OCI-LY1 (cell line): ENCODE results near the gene OLFML3.

Experiments
- H2AFZ ChIP-seq: fragments of 200-600 bp; sonication (generic), shearing (Covaris generic); 2 replicates; pipeline ENCODE4 v1.6.0; 2014; ENCODE audit warnings: antibody characterized with exemption, mild to moderate bottlenecking, low read length
- H3F3A ChIP-seq: fragments of 200-600 bp; sonication (generic), shearing (Covaris generic); 2 replicates; pipeline ENCODE4 v1.6.0; 2014; ENCODE audit warnings: mild to moderate bottlenecking, antibody characterized with exemption, low read length, moderate library complexity; ENCODE audit not compliant: insufficient read depth
- H3K27ac ChIP-seq: fragments of 200-600 bp; sonication (generic); 2 replicates; pipeline ENCODE4 v1.5.1; 2014; ENCODE audit warnings: low read length, mixed run types, mild to moderate bottlenecking, low read depth; ENCODE audit not compliant: poor library complexity, severe bottlenecking
- H3K27me3 ChIP-seq: fragments of 200-600 bp; sonication (generic); 2 replicates; pipeline ENCODE4 v1.6.0; 2014; ENCODE audit warnings: antibody characterized with exemption, mild to moderate bottlenecking, low read length, moderate library complexity; ENCODE audit not compliant: insufficient read depth
- H3K36me3 ChIP-seq: fragments of 200-600 bp; sonication (generic); 2 replicates; pipeline ENCODE4 v1.6.1; 2014; ENCODE audit warnings: mild to moderate bottlenecking, antibody characterized with exemption, low read length, moderate library complexity, mixed read lengths; ENCODE audit not compliant: insufficient read depth
- H3K4me1 ChIP-seq: fragments of 200-600 bp; sonication (generic); 2 replicates; pipeline ENCODE4 v1.5.1; 2014; ENCODE audit warnings: mild to moderate bottlenecking, low read length, moderate library complexity; ENCODE audit not compliant: insufficient read depth, severe bottlenecking
- H3K4me2 ChIP-seq: fragments of 200-600 bp; sonication (generic), shearing (Covaris generic); 2 replicates; pipeline ENCODE4 v1.6.1; 2014; ENCODE audit warnings: low read length
- H3K4me3 ChIP-seq: fragments of 200-600 bp; sonication (generic); 2 replicates; pipeline ENCODE4 v1.5.1; 2014; ENCODE audit warnings: low read length, low read depth, mild to moderate bottlenecking, mixed read lengths; ENCODE audit not compliant: poor library complexity, severe bottlenecking
- H3K79me2 ChIP-seq: fragments of 200-600 bp; shearing (Covaris generic); 2 replicates; pipeline ENCODE4 v1.6.1; 2016; ENCODE audit warnings: mixed run types, low read length, mixed read lengths; ENCODE audit not compliant: insufficient read depth
- H3K9ac ChIP-seq: fragments of 200-600 bp; sonication (generic), shearing (Covaris generic); 2 replicates; pipeline ENCODE4 v1.6.1; 2014; ENCODE audit warnings: mild to moderate bottlenecking, low read length, mixed read lengths
- H3K9me2 ChIP-seq: fragments of 200-600 bp; sonication (generic), shearing (Covaris generic); 2 replicates; pipeline ENCODE4 v1.6.1; 2014; ENCODE audit warnings: low read depth, mild to moderate bottlenecking, low read length, mixed read lengths
- H3K9me3 ChIP-seq: fragments of 200-600 bp; shearing (Covaris generic); 2 replicates; pipeline ENCODE4 v1.6.1; 2014; ENCODE audit warnings: low read length, mixed read lengths
- H4K20me1 ChIP-seq: fragments of 200-600 bp; sonication (generic), shearing (Covaris generic); 2 replicates; pipeline ENCODE4 v1.6.0; 2016; ENCODE audit warnings: mild to moderate bottlenecking, low read length; ENCODE audit not compliant: insufficient read depth
- CTCF ChIP-seq: fragments of 200-600 bp; sonication (generic), shearing (Covaris generic); IDR thresholded peaks from 2 replicates; pipeline ENCODE4 v1.5.1; 2017; ENCODE audit warnings: mild to moderate bottlenecking, antibody characterized with exemption, low read length, moderate library complexity, mixed read lengths
- EZH2 ChIP-seq: fragments of 200-600 bp; sonication (generic), shearing (Covaris generic); IDR thresholded peaks from 2 replicates; pipeline ENCODE4 v1.8.0; 2017; ENCODE audit warnings: borderline replicate concordance, mixed run types, mild to moderate bottlenecking, antibody characterized with exemption, low read length, moderate library complexity, mixed read lengths

OLFML3 gene

DNA sequence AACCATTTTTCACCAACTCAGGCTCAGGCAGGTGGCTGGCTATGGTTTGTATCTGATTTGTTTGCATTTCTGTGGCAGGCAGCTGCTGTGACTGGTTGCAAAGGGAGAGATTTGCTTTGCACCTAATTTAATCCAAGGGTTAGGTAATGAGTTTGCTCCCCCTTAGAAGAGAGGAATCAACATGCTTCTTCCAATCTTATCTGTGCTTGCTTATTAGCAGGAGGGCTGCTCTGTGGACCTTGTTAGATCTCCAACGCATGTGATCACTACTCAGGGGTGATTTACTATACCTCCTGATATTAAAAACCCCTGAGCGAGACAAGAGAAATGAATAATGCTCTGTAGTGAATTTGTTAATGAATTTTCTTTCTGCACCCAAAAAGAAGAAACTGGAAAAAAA lies 20.5 kb downstream of the OLFML3 start:
- H3K4me1 ChIP-seq, result no peaks in the 10 kb centered on the region
- H3K36me3 ChIP-seq, result no peaks in the 10 kb centered on the region
- H3K4me3 ChIP-seq, result no peak overlapping the region
- H3F3A ChIP-seq, result no peaks in the 10 kb centered on the region
- TF ChIP-seq EZH2 (no peak), CTCF (no peak)
- no peaks in the 10 kb centered on the region for H3K9me2 ChIP-seq
- no peak overlapping the region for H2AFZ ChIP-seq
- no peaks in the 10 kb centered on the region for H4K20me1 ChIP-seq
- H3K9ac ChIP-seq, result no peak overlapping the region
- no peaks in the 10 kb centered on the region for H3K27me3 ChIP-seq
- H3K27ac ChIP-seq, result no peak overlapping the region
- no peaks in the 10 kb centered on the region for H3K79me2 ChIP-seq
- H3K9me3 ChIP-seq, result peaks cover 5% of the 10 kb centered on the region; the same call in 1 of the 2 replicates
- H3K4me2 ChIP-seq, result no peak overlapping the region

DNA sequence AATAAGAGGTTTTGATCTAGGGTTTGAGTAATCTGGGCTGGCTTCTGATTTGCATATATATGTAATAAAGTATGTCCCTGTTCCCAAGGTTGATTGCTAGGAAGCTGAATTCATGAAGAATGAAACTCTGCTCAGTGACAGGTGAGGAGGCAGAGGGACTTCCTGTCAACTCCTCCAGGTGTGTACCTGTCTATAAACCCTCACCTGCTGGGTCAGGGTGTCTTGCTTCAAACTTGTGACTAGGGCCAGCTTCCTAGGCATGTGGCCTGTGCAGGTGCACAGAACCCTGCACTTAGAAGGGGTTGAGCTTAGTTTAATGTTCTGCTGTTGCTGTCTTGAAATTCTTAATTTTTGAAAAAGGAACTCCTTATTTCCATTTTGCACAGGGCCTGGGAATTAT lies 21.1 kb downstream of the OLFML3 start:
- H3K27ac ChIP-seq, result no peak overlapping the region
- H3K4me2 ChIP-seq, result no peak overlapping the region
- no peak overlapping the region for H3K9ac ChIP-seq
- H3K4me3 ChIP-seq, result no peak overlapping the region
- TF ChIP-seq EZH2 (no peak), CTCF (no peak)
- no peaks in the 10 kb centered on the region for H3K9me2 ChIP-seq
- no peaks in the 10 kb centered on the region for H4K20me1 ChIP-seq
- H3K9me3 ChIP-seq, result peaks cover 2% of the 10 kb centered on the region; the same call in 1 of the 2 replicates
- no peaks in the 10 kb centered on the region for H3K27me3 ChIP-seq
- no peaks in the 10 kb centered on the region for H3K36me3 ChIP-seq
- H3K79me2 ChIP-seq, result no peaks in the 10 kb centered on the region
- no peak overlapping the region for H2AFZ ChIP-seq
- H3K4me1 ChIP-seq, result no peaks in the 10 kb centered on the region
- no peaks in the 10 kb centered on the region for H3F3A ChIP-seq

DNA sequence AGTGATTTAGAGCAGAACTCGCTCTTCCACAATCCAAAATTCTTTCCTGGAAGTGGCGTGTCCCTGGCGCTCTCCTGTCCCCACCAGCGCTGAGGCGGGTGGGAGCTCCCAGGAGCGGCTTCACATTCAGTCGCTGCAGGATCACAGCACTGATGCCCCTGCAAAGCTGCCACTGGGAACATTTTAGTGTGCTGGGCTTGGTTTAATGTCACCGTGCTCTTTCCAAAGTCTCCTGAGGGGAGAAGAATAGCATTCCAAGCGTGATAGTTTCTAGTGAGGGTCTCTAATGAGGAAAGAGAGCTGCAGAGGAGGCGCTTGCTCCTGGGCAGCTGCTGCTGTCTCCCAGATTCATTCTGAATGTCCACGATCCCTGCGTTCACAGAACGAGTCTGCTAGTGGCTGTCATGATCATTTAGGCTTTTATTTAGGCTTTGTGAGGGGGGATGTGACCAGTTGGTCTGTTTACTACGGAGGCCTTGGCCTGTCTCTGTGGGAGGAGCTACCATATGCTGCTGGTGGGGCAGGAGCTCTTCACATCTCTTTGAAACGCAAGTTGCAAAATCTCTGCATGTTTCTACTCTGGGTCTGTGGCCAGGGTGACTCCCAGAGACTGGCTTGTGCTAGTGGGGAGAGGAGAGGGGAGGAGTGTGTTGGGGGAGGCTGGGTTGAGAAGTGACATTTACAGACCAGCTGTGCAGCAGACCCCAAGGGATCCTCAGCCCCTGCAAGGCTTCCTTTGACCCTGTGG lies 23.4 kb downstream of the OLFML3 start:
- H3K36me3 ChIP-seq, result no peaks in the 10 kb centered on the region
- TF ChIP-seq EZH2 (no peak), CTCF (no peak)
- no peaks in the 10 kb centered on the region for H3K4me1 ChIP-seq
- H2AFZ ChIP-seq, result no peak overlapping the region
- H3K27me3 ChIP-seq, result no peaks in the 10 kb centered on the region; the same call in 1 of the 2 replicates
- no peaks in the 10 kb centered on the region for H4K20me1 ChIP-seq
- no peaks in the 10 kb centered on the region for H3K9me2 ChIP-seq
- H3K4me3 ChIP-seq, result no peak overlapping the region
- no peak overlapping the region for H3K27ac ChIP-seq
- no peaks in the 10 kb centered on the region for H3F3A ChIP-seq
- H3K79me2 ChIP-seq, result no peaks in the 10 kb centered on the region
- no peaks in the 10 kb centered on the region for H3K9me3 ChIP-seq
- H3K4me2 ChIP-seq, result no peak overlapping the region
- no peak overlapping the region for H3K9ac ChIP-seq
